ENCODE measurements around the gene TTC24.

TTC24 gene

GRCh38 chr1:156571261-156571852 lies 8.2 kb upstream of the TTC24 start:
- Histone ChIP-seq H3K9ac (ENCODE audit: low read depth in 1 of 2, low read length in 2 of 2) (peak overlapping the region; percentile 48 to 78), H3K27me3 (ENCODE audit: control insufficient read depth in 1 of 2, insufficient read depth in 2 of 2, low read length in 2 of 2) (no peaks in the 10 kb centered on the region), H3K27ac (ENCODE audit: low read depth, low read length) (peak overlapping the region; percentile 79), H3K4me3 (ENCODE audit: low read depth in 1 of 2, low read length in 2 of 2) (peak overlapping the region; percentile 75 to 79), H3K36me3 (ENCODE audit: control insufficient read depth in 1 of 2, insufficient read depth in 2 of 2, low read length in 2 of 2) (no peaks in the 10 kb centered on the region), H3K4me1 (ENCODE audit: control insufficient read depth in 1 of 2, insufficient read depth in 2 of 2, low read length in 2 of 2) (peaks cover 12 to 13% of the 10 kb centered on the region in 2 donors), H3K9me3 (ENCODE audit: control insufficient read depth in 1 of 2, low read length in 2 of 2) (no peaks in the 10 kb centered on the region)

- Histone ChIP-seq H3K4me3 (ENCODE audit: low read depth in 1 of 2, low read length in 2 of 2) (peak within 1 kb of the TSS; percentile 75 to 79), H3K4me1 (ENCODE audit: control insufficient read depth in 1 of 2, insufficient read depth in 2 of 2, low read length in 2 of 2) (peaks cover 12 to 13% of the 10 kb centered on the region in 2 donors), H3K9ac (ENCODE audit: low read depth in 1 of 2, low read length in 2 of 2) (peak within 1 kb of the TSS; percentile 58 to 78), H3K27me3 (ENCODE audit: control insufficient read depth in 1 of 2, insufficient read depth in 2 of 2, low read length in 2 of 2) (no peaks in the 10 kb centered on the region), H3K9me3 (ENCODE audit: control insufficient read depth in 1 of 2, low read length in 2 of 2) (no peaks in the 10 kb centered on the region), H3K27ac (ENCODE audit: low read depth, low read length) (peak within 1 kb of the TSS; percentile 79), H3K36me3 (ENCODE audit: control insufficient read depth in 1 of 2, insufficient read depth in 2 of 2, low read length in 2 of 2) (no peaks in the 10 kb centered on the region)
Measured at GRCh38 chr1:156571919-156572662, 7.4 kb upstream of the TTC24 start, which contains the start of gene IQGAP3. IQGAP3 (minus strand) TSS chr1:156572565; CDS start chr1:156572529, 36 bp downstream.

DNA sequence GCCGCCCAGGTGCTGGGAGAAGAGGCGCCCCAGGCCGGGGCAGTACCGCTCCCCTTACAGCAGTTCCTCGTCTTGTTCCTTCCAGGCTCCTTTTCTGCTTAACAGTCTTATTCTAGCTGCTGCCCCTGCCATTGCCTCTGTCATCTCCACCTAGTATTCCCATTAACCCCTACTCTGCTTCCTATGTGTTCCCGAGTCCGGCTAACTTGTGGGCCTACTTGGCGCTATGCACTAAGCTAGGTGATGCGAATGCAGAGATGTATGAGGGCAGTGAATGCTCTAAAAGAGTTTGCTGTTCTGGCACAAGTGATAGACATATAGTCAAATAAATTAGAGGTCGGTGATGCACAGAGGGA lies 6.9 kb upstream of the TTC24 start:
- Histone ChIP-seq H3K9ac (ENCODE audit: low read depth in 1 of 2, low read length in 2 of 2) (no peak overlapping the region), H3K27ac (ENCODE audit: low read depth, low read length) (no peak overlapping the region), H3K9me3 (ENCODE audit: control insufficient read depth in 1 of 2, low read length in 2 of 2) (no peaks in the 10 kb centered on the region), H3K4me3 (ENCODE audit: low read depth in 1 of 2, low read length in 2 of 2) (peak overlapping the region; percentile 11 to 75), H3K36me3 (ENCODE audit: control insufficient read depth in 1 of 2, insufficient read depth in 2 of 2, low read length in 2 of 2) (no peaks in the 10 kb centered on the region), H3K4me1 (ENCODE audit: control insufficient read depth in 1 of 2, insufficient read depth in 2 of 2, low read length in 2 of 2) (peaks cover 12 to 13% of the 10 kb centered on the region in 2 donors), H3K27me3 (ENCODE audit: control insufficient read depth in 1 of 2, insufficient read depth in 2 of 2, low read length in 2 of 2) (no peaks in the 10 kb centered on the region)

- Histone ChIP-seq H3K36me3 (ENCODE audit: control insufficient read depth in 1 of 2, insufficient read depth in 2 of 2, low read length in 2 of 2) (no peaks in the 10 kb centered on the region), H3K9ac (ENCODE audit: low read depth in 1 of 2, low read length in 2 of 2) (no peak overlapping the region), H3K27me3 (ENCODE audit: control insufficient read depth in 1 of 2, insufficient read depth in 2 of 2, low read length in 2 of 2) (no peaks in the 10 kb centered on the region)
Measured at GRCh38 chr1:156574039-156574633, 5.4 kb upstream of the TTC24 start.

DNA sequence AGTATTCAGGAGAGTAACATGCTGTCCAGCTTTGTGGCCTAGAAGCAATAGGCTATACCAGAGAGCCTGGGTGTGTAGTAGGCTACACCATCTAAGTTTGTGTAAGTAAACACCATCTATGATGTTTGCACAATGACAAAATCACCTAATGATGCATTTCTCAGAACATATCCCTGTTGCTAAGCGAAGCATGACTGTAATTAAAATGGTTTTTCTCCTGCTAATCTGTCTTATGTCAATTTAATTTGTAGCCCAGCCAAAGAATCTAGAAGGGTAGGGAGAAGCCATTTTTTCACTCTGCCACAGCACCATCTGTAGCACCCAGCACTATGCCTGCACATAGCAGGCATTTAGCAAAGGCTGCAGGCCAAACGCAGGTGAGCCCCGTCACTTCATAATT lies 2.0 kb upstream of the TTC24 start:
- Histone ChIP-seq H3K9me3 (ENCODE audit: control insufficient read depth in 1 of 2, low read length in 2 of 2) (no peaks in the 10 kb centered on the region), H3K27ac (ENCODE audit: low read depth, low read length) (no peak overlapping the region), H3K4me3 (ENCODE audit: low read depth in 1 of 2, low read length in 2 of 2) (no peak overlapping the region), H3K9ac (ENCODE audit: low read depth in 1 of 2, low read length in 2 of 2) (no peak overlapping the region), H3K4me1 (ENCODE audit: control insufficient read depth in 1 of 2, insufficient read depth in 2 of 2, low read length in 2 of 2) (no peaks in the 10 kb centered on the region), H3K36me3 (ENCODE audit: control insufficient read depth in 1 of 2, insufficient read depth in 2 of 2, low read length in 2 of 2) (no peaks in the 10 kb centered on the region), H3K27me3 (ENCODE audit: control insufficient read depth in 1 of 2, insufficient read depth in 2 of 2, low read length in 2 of 2) (no peaks in the 10 kb centered on the region)

More at GRCh38 chr1:156574039-156574633, 5.4 kb upstream of the TTC24 start:
- Histone ChIP-seq H3K4me3 (ENCODE audit: low read depth in 1 of 2, low read length in 2 of 2) (no peak overlapping the region), H3K9me3 (ENCODE audit: control insufficient read depth in 1 of 2, low read length in 2 of 2) (no peaks in the 10 kb centered on the region), H3K27ac (ENCODE audit: low read depth, low read length) (no peak overlapping the region), H3K4me1 (ENCODE audit: control insufficient read depth in 1 of 2, insufficient read depth in 2 of 2, low read length in 2 of 2) (peaks cover 12 to 13% of the 10 kb centered on the region in 2 donors)

DNA sequence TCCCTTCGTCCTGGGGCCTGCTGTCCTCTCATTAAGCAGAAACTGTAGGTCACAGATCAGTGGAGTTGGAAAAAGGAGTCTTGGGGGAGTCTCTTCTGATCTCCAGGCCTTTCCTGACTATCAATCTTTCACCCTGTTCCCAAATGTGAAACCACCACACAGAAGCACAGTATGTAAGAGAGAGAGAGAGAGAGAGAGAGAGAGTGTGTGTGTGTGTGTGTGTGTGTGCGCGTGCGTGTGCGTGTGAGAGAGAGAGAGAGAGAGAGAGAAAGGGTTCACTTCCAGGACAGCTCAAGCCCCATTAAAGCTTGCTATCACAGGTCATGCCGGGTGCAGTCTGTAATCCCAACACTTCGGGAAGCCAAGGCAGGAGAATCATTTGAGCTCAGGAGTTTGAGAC lies 1.5 kb upstream of the TTC24 start:
- no peak overlapping the region for H3K27ac ChIP-seq (ENCODE audit: low read depth, low read length)
- H3K36me3 ChIP-seq (ENCODE audit: control insufficient read depth in 1 of 2, insufficient read depth in 2 of 2, low read length in 2 of 2), result no peaks in the 10 kb centered on the region
- no peaks in the 10 kb centered on the region for H3K27me3 ChIP-seq (ENCODE audit: control insufficient read depth in 1 of 2, insufficient read depth in 2 of 2, low read length in 2 of 2)
- H3K4me3 ChIP-seq (ENCODE audit: low read depth in 1 of 2, low read length in 2 of 2), result no peak overlapping the region
- H3K4me1 ChIP-seq (ENCODE audit: control insufficient read depth in 1 of 2, insufficient read depth in 2 of 2, low read length in 2 of 2), result no peaks in the 10 kb centered on the region
- no peaks in the 10 kb centered on the region for H3K9me3 ChIP-seq (ENCODE audit: control insufficient read depth in 1 of 2, low read length in 2 of 2)
- no peak overlapping the region for H3K9ac ChIP-seq (ENCODE audit: low read depth in 1 of 2, low read length in 2 of 2)

DNA sequence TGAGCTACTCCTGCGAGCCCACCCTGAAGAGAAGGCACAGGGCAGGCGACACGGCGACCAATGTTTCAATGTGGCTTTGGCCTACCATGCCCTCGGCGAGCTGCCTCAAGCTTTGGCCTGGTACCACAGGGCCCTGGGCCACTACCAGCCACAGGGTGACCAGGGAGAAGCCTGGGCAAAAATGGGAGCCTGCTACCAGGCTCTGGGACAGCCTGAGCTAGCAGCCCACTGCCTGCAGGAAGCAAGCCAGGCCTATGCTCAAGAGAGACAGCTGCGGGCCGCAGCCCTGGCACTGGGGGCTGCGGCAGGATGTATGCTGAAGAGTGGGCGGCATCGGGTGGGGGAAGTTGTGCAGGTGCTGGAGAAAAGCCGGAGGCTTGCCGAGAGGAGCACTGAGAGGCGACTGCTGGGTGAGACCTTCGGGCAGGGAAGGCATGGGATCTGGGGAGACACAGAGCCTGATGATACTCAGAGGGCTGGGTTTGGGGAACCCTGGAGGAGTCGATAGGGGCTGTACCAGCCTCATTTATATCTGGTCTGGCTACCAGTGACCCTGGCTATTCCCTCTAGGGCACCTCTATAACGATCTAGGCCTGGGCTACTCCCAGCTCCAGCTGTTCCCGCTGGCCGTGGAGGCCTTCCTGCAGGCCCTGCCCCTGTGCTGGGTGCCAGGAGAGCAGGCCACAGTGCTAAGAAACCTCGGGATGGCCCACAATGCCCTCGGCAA lies 2.3 kb downstream of the TTC24 start:
- no peak overlapping the region for H3K27ac ChIP-seq (ENCODE audit: low read depth, low read length)
- no peak overlapping the region for H3K9ac ChIP-seq (ENCODE audit: low read depth in 1 of 2, low read length in 2 of 2)
- H3K4me1 ChIP-seq (ENCODE audit: control insufficient read depth in 1 of 2, insufficient read depth in 2 of 2, low read length in 2 of 2), result no peaks in the 10 kb centered on the region
- no peaks in the 10 kb centered on the region for H3K27me3 ChIP-seq (ENCODE audit: control insufficient read depth in 1 of 2, insufficient read depth in 2 of 2, low read length in 2 of 2)
- H3K4me3 ChIP-seq (ENCODE audit: low read depth in 1 of 2, low read length in 2 of 2), result no peak overlapping the region
- no peaks in the 10 kb centered on the region for H3K9me3 ChIP-seq (ENCODE audit: control insufficient read depth in 1 of 2, low read length in 2 of 2)
- no peaks in the 10 kb centered on the region for H3K36me3 ChIP-seq (ENCODE audit: control insufficient read depth in 1 of 2, insufficient read depth in 2 of 2, low read length in 2 of 2)

- no peaks in the 10 kb centered on the region for H3K4me1 ChIP-seq (ENCODE audit: control insufficient read depth in 1 of 2, insufficient read depth in 2 of 2, low read length in 2 of 2)
- no peaks in the 10 kb centered on the region for H3K27me3 ChIP-seq (ENCODE audit: control insufficient read depth in 1 of 2, insufficient read depth in 2 of 2, low read length in 2 of 2)
- no peak overlapping the region for H3K27ac ChIP-seq (ENCODE audit: low read depth, low read length)
- H3K9me3 ChIP-seq (ENCODE audit: control insufficient read depth in 1 of 2, low read length in 2 of 2), result no peaks in the 10 kb centered on the region
- no peak overlapping the region for H3K4me3 ChIP-seq (ENCODE audit: low read depth in 1 of 2, low read length in 2 of 2)
- no peaks in the 10 kb centered on the region for H3K36me3 ChIP-seq (ENCODE audit: control insufficient read depth in 1 of 2, insufficient read depth in 2 of 2, low read length in 2 of 2)
- no peak overlapping the region for H3K9ac ChIP-seq (ENCODE audit: low read depth in 1 of 2, low read length in 2 of 2)
Measured at GRCh38 chr1:156582388-156583017, 3.0 kb downstream of the TTC24 start.

GRCh38 chr1:156583821-156584622 lies 4.5 kb downstream of the TTC24 start:
- Histone ChIP-seq H3K9me3 (ENCODE audit: control insufficient read depth in 1 of 2, low read length in 2 of 2) (no peaks in the 10 kb centered on the region), H3K4me1 (ENCODE audit: control insufficient read depth in 1 of 2, insufficient read depth in 2 of 2, low read length in 2 of 2) (no peaks in the 10 kb centered on the region), H3K36me3 (ENCODE audit: control insufficient read depth in 1 of 2, insufficient read depth in 2 of 2, low read length in 2 of 2) (no peaks in the 10 kb centered on the region), H3K4me3 (ENCODE audit: low read depth in 1 of 2, low read length in 2 of 2) (no peak overlapping the region), H3K9ac (ENCODE audit: low read depth in 1 of 2, low read length in 2 of 2) (no peak overlapping the region), H3K27ac (ENCODE audit: low read depth, low read length) (no peak overlapping the region), H3K27me3 (ENCODE audit: control insufficient read depth in 1 of 2, insufficient read depth in 2 of 2, low read length in 2 of 2) (no peaks in the 10 kb centered on the region)
